Measurements from ENCODE around the gene CHRNA10.
A peak's percentile ranks its signal among the peaks of the same experiment; 100 is the strongest.

CHRNA10 gene

DNA sequence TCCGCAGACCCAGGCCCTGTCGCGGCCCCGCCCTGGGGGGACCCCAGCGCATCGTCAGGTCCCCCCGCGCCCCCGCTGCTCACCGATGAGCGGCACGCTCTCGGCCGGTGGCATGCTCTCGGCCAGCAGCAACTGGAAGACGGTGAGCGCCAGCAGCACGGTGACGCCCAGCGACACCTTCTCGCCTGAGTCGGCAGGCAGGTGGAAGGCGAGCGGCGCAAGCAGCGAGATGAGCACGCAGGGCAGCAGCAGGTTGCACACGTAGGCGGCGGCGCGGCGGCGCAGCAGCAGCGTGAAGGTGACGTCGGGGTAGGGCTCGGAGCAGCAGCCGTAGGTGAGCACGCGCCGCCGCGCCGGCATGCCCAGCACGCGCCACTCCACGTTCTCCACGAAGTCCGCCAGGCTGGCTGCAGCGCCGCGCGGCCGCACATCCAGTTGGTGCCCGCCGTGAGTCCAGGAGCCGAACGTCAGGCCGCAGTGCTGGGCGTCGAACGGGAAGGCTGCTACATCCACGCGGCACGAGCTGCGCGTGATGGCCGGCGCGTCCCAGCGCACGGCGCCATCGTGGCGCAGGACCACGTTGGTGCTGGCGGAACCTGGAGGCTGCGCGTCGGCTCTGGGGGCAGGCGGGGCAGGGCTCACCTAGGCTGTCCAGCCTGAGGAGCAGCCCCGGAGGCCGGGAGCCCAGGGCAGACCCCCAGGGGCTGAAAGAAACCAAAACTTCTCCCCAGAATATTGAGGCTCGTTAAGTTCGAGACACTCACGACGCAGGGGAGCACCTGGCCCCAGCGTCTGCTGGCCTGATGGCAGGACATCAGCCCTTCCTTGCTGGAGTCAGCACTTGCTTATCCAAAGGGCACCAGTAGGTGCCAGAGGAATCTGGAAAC, 3.8 kb downstream of the CHRNA10 start:
- TF ChIP-seq MYC (IDR thresholded peaks at IDR 0.05; ENCODE audit: low read depth, low read length) (no peak), POLR2A (IDR thresholded peaks at IDR 0.05; ENCODE audit: extremely low read depth, insufficient read length) (no peak)
- TF ChIP-seq, protein P1, sequence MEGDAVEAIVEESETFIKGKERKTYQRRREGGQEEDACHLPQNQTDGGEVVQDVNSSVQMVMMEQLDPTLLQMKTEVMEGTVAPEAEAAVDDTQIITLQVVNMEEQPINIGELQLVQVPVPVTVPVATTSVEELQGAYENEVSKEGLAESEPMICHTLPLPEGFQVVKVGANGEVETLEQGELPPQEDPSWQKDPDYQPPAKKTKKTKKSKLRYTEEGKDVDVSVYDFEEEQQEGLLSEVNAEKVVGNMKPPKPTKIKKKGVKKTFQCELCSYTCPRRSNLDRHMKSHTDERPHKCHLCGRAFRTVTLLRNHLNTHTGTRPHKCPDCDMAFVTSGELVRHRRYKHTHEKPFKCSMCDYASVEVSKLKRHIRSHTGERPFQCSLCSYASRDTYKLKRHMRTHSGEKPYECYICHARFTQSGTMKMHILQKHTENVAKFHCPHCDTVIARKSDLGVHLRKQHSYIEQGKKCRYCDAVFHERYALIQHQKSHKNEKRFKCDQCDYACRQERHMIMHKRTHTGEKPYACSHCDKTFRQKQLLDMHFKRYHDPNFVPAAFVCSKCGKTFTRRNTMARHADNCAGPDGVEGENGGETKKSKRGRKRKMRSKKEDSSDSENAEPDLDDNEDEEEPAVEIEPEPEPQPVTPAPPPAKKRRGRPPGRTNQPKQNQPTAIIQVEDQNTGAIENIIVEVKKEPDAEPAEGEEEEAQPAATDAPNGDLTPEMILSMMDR (IDR thresholded peaks at IDR 0.05; ENCODE audit: low read depth, low read length): no peak
- TF ChIP-seq, protein P2, sequence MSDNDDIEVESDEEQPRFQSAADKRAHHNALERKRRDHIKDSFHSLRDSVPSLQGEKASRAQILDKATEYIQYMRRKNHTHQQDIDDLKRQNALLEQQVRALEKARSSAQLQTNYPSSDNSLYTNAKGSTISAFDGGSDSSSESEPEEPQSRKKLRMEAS (IDR thresholded peaks at IDR 0.05; ENCODE audit: low read depth, low read length): no peak
- no peak for DNase-seq (ENCODE audit: low read depth)
- H3K4me3 ChIP-seq (ENCODE audit: low read depth, low read length): no peak overlapping the region

DNA sequence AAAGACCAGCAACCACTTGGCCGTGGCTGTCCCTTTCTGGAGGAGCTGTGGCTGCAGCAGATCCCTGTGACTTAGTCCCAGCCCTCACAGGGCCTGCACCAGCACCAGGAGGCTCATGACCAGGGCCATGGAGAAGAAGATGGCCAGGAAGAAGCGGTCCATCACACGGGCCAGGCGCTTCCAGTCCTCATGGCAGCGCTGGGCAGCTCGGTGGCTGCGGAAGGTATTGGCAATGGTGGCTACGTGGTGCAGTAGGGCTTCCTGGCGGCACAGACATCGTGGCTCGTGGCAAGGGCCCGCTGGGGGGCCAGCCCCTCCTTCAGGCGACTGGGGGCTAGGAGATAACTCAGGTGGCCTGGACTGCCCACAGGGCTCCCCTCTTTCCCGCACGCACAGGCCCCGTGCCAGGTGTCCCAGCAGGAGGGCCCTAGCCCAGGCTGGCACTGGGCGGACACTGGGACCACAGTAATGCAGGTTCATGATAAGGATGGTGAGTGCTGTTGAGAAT, 5.1 kb downstream of the CHRNA10 start:
- TF ChIP-seq, protein P1 (IDR thresholded peaks at IDR 0.05; ENCODE audit: low read depth, low read length): no peak
- TF ChIP-seq MYC (IDR thresholded peaks at IDR 0.05; ENCODE audit: low read depth, low read length): no peak
- no peak for TF ChIP-seq POLR2A (IDR thresholded peaks at IDR 0.05; ENCODE audit: extremely low read depth, insufficient read length)
- TF ChIP-seq, protein P2 (IDR thresholded peaks at IDR 0.05; ENCODE audit: low read depth, low read length): no peak
- DNase-seq (ENCODE audit: low read depth): no peak
- H3K4me3 ChIP-seq (ENCODE audit: low read depth, low read length): no peak overlapping the region

DNA sequence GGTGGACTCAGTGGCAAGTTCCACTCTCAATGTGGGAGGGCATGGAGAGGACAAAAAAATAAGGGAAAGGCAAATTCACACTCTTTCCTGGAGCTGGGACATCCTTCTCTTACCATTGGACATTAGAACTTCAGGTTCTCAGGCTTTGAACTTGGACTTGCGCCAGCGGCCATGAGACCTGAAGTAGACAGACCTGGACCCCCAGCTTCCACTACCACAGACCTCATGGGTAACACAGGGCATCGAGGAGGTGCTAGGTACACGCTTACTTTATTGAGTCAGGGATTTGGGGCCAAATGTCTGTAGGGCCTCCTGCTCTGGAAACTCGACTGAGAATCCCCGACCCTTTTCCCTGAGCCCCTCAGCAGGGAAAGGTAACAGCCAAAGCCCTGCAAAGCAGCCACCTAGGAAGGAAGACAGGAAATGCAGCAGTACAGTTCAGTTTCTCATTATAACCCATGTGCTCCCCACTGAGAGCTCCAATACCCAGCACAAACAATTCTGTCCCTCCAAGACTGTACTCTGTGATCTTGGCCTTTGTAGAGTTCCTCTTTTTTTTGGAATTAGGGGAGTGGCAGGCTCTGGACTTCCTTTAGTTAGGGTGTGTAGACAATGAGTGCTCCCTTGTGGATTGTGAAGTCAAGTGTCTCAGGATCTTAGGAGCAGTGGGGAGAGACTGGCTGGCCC, 5.7 kb downstream of the CHRNA10 start:
- DNase-seq (ENCODE audit: low read depth): peak; percentile 60
- TF ChIP-seq POLR2A (IDR thresholded peaks at IDR 0.05; ENCODE audit: extremely low read depth, insufficient read length) (no peak), MYC (IDR thresholded peaks at IDR 0.05; ENCODE audit: low read depth, low read length) (no peak)
- TF ChIP-seq, protein P1 (IDR thresholded peaks at IDR 0.05; ENCODE audit: low read depth, low read length): no peak
- TF ChIP-seq, protein P2 (IDR thresholded peaks at IDR 0.05; ENCODE audit: low read depth, low read length): no peak
- H3K4me3 ChIP-seq (ENCODE audit: low read depth, low read length): no peak overlapping the region

DNA sequence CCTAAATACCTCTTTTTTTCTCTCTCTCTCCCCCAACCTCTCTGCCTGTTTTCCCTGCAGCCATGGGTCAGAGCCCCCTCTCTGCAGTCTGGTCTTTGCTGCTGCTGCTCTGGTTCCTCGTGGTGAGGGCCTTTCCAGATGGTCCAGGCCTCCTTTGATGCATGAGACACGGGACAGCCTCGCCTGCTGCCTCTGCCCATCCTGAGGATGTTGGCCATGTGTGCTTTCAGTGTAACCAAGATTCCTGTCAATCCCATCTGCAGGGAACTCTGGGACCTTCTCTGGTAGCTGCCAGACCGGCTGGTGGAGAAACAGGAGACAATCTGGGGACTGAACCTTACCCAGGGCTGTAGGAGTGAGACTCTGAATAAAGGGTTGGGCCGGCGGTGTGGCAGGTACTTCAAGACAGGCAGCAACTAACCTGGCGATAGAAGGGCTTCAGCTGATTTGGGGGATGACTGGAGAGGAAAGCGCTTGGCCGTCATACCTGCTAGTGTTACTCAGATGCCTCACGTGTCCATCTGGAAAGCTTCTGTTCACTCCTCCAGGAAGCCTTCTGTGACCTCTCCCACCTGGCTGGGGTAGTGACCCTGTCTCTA, 7.1 kb downstream of the CHRNA10 start:
- H3K4me3 ChIP-seq (ENCODE audit: low read depth, low read length): no peak overlapping the region
- TF ChIP-seq, protein P1 (IDR thresholded peaks at IDR 0.05; ENCODE audit: low read depth, low read length): no peak
- TF ChIP-seq, protein P2 (IDR thresholded peaks at IDR 0.05; ENCODE audit: low read depth, low read length): no peak
- TF ChIP-seq MYC (IDR thresholded peaks at IDR 0.05; ENCODE audit: low read depth, low read length): no peak
- DNase-seq (ENCODE audit: low read depth): no peak

DNA sequence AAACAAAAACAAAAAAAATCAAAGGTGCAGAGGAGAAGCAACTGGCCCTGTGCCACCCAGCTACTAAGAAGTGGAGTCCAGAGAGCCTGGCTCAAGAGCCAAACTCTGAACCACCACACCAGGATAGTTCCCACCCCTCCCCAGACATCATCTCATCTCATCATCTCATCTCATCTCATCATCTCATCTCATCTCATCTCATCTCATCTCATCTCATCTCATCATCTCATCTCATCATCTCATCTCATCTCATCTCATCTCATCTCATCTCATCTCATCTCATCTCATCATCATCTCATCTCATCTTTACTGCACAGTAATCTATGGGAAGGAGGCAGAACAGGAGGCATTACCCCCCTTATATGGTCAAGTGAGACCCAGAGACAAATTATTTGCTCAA, 8.3 kb downstream of the CHRNA10 start:
- TF ChIP-seq, protein P1 (IDR thresholded peaks at IDR 0.05; ENCODE audit: low read depth, low read length): no peak
- TF ChIP-seq MYC (IDR thresholded peaks at IDR 0.05; ENCODE audit: low read depth, low read length): no peak
- TF ChIP-seq POLR2A (IDR thresholded peaks at IDR 0.05; ENCODE audit: extremely low read depth, insufficient read length): no peak
- TF ChIP-seq, protein P2 (IDR thresholded peaks at IDR 0.05; ENCODE audit: low read depth, low read length): no peak
- DNase-seq (ENCODE audit: low read depth): no peak
- H3K4me3 ChIP-seq (ENCODE audit: low read depth, low read length): no peak overlapping the region

All from NB4 (cell line).